Measurements from ENCODE around the gene NCKAP5L. TPM values are rescaled to one million over a fixed set of nuclear protein-coding genes. Genes with fewer than 3 reads are reported as not detected.

NCKAP5L gene
- total and polyA plus RNA-seq, 2 experiments from 2014 or later, result 10.2 to 37.0 TPM

DNA sequence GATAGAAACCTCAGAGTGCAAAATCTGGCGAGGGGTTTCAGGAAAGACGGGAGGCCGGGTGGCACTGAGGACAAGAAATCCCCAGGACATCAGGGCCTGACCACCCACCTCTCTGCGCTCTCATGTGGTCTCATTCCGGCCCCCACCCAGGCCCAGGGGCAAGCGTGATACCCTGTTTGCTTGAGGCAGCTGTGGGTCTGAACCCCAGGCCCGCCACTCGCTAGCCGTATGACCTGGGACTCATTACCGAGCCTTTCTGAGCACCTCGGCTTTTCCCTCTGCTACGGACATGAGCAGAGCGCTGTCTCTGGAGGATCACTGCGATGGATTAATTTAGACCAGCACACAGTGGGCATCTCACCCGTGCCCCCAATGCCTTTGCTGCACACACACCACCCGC is 40.2 kb upstream of the NCKAP5L start:
- H3K36me3 Mint-ChIP-seq (ENCODE audit: low read depth), result no peaks in the 10 kb centered on the region
- Histone ChIP-seq H3K4me2 (no peak overlapping the region), H3K4me3 (no peak overlapping the region), H2AFZ (no peak overlapping the region), H3K9me2 (ENCODE audit: insufficient read depth) (no peaks in the 10 kb centered on the region), H3K36me3 (ENCODE audit: insufficient read depth) (no peaks in the 10 kb centered on the region), H4K20me1 (replicated peaks; ENCODE audit: insufficient read depth) (no peaks in the 10 kb centered on the region), H3K79me2 (replicated peaks; ENCODE audit: insufficient read depth) (no peaks in the 10 kb centered on the region), H3K27ac (ENCODE audit: low read depth) (no peak overlapping the region), H3K4me1 (ENCODE audit: insufficient read depth) (no peaks in the 10 kb centered on the region; the same call in 1 of the 2 replicates), H3F3A (replicated peaks; ENCODE audit: low read depth) (no peaks in the 10 kb centered on the region), H3K27me3 (ENCODE audit: insufficient read depth) (no peaks in the 10 kb centered on the region)
- DNase-seq (ENCODE audit: low spot score) (no peak), ATAC-seq (no peak)
- no peak overlapping the region for H3K4me3 Mint-ChIP-seq
- TF ChIP-seq, protein P1, sequence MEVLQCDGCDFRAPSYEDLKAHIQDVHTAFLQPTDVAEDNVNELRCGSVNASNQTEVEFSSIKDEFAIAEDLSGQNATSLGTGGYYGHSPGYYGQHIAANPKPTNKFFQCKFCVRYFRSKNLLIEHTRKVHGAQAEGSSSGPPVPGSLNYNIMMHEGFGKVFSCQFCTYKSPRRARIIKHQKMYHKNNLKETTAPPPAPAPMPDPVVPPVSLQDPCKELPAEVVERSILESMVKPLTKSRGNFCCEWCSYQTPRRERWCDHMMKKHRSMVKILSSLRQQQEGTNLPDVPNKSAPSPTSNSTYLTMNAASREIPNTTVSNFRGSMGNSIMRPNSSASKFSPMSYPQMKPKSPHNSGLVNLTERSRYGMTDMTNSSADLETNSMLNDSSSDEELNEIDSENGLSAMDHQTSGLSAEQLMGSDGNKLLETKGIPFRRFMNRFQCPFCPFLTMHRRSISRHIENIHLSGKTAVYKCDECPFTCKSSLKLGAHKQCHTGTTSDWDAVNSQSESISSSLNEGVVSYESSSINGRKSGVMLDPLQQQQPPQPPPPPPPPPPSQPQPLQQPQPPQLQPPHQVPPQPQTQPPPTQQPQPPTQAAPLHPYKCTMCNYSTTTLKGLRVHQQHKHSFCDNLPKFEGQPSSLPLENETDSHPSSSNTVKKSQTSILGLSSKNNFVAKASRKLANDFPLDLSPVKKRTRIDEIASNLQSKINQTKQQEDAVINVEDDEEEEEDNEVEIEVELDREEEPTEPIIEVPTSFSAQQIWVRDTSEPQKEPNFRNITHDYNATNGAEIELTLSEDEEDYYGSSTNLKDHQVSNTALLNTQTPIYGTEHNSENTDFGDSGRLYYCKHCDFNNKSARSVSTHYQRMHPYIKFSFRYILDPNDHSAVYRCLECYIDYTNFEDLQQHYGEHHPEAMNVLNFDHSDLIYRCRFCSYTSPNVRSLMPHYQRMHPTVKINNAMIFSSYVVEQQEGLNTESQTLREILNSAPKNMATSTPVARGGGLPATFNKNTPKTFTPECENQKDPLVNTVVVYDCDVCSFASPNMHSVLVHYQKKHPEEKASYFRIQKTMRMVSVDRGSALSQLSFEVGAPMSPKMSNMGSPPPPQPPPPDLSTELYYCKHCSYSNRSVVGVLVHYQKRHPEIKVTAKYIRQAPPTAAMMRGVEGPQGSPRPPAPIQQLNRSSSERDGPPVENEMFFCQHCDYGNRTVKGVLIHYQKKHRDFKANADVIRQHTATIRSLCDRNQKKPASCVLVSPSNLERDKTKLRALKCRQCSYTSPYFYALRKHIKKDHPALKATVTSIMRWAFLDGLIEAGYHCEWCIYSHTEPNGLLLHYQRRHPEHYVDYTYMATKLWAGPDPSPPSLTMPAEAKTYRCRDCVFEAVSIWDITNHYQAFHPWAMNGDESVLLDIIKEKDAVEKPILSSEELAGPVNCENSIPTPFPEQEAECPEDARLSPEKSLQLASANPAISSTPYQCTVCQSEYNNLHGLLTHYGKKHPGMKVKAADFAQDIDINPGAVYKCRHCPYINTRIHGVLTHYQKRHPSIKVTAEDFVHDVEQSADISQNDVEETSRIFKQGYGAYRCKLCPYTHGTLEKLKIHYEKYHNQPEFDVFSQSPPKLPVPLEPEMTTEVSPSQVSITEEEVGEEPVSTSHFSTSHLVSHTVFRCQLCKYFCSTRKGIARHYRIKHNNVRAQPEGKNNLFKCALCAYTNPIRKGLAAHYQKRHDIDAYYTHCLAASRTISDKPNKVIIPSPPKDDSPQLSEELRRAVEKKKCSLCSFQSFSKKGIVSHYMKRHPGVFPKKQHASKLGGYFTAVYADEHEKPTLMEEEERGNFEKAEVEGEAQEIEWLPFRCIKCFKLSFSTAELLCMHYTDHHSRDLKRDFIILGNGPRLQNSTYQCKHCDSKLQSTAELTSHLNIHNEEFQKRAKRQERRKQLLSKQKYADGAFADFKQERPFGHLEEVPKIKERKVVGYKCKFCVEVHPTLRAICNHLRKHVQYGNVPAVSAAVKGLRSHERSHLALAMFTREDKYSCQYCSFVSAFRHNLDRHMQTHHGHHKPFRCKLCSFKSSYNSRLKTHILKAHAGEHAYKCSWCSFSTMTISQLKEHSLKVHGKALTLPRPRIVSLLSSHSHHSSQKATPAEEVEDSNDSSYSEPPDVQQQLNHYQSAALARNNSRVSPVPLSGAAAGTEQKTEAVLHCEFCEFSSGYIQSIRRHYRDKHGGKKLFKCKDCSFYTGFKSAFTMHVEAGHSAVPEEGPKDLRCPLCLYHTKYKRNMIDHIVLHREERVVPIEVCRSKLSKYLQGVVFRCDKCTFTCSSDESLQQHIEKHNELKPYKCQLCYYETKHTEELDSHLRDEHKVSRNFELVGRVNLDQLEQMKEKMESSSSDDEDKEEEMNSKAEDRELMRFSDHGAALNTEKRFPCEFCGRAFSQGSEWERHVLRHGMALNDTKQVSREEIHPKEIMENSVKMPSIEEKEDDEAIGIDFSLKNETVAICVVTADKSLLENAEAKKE (CRISPR knock-in tag; IDR thresholded peaks at IDR 0.05), result no peak
- H3K27ac Mint-ChIP-seq, result no peak overlapping the region
- H3K9me3 Mint-ChIP-seq, result no peaks in the 10 kb centered on the region; the same call in 2 of the 3 replicates
- peaks cover 17% of the 10 kb centered on the region for H3K27me3 Mint-ChIP-seq (ENCODE audit: insufficient read depth, low read depth, poor library complexity)
- H3K4me1 Mint-ChIP-seq, result peaks cover 7% of the 10 kb centered on the region

DNA sequence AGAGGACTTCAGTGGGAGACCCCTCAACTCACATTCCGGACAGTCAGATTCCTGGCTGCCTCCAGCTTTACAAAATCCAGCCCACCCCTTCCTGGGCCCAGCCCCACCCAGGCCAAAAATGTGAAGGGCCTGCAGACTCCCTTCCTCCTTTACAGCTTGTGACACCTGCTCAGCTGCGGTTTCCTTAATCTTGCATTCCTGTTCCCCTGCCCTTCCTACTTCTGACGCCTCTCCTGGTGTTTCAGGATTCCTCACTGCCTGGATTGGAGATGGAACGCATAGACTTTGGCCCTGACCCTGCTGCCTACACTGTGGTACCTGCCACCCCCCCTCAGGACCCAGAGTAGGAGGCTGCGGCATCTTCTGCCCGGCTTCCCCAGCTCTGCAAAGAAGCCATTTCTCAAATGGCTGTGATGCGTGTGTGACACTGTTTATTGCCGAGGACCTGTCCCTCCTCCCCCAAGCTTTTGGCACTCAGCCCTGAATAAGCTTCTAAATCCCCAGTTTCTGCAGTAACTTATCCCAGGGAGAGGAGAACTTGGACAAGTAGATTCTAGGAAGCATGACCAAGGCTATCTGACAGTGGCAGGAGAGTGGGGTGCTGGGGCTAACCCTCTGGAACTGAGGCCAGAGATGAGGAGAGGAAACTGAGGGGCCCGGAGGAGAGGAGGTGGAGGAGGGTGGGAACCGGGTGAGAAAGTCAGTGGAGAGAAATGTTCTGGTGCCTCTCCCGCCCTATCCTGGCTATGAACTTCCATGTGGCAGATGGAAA is 39.5 kb upstream of the NCKAP5L start:
- H3K27ac ChIP-seq (ENCODE audit: low read depth), result no peak overlapping the region
- no peaks in the 10 kb centered on the region for H3K36me3 ChIP-seq (ENCODE audit: insufficient read depth)
- no peak overlapping the region for H2AFZ ChIP-seq
- no peaks in the 10 kb centered on the region for H3K9me2 ChIP-seq (ENCODE audit: insufficient read depth)
- ATAC-seq, result no peak; the same call in 2 of the 3 replicates
- H3F3A ChIP-seq (replicated peaks; ENCODE audit: low read depth), result no peaks in the 10 kb centered on the region
- no peak overlapping the region for H3K4me3 Mint-ChIP-seq
- no peak for DNase-seq (ENCODE audit: low spot score)
- no peaks in the 10 kb centered on the region; the same call in 2 of the 3 replicates for H3K9me3 Mint-ChIP-seq
- H3K4me2 ChIP-seq, result no peak overlapping the region
- H4K20me1 ChIP-seq (replicated peaks; ENCODE audit: insufficient read depth), result no peaks in the 10 kb centered on the region
- H3K27me3 ChIP-seq (ENCODE audit: insufficient read depth), result no peaks in the 10 kb centered on the region
- no peaks in the 10 kb centered on the region for H3K36me3 Mint-ChIP-seq (ENCODE audit: low read depth)
- H3K4me3 ChIP-seq, result no peak overlapping the region
- no peaks in the 10 kb centered on the region; the same call in 1 of the 2 replicates for H3K4me1 ChIP-seq (ENCODE audit: insufficient read depth)
- peaks cover 17% of the 10 kb centered on the region for H3K27me3 Mint-ChIP-seq (ENCODE audit: insufficient read depth, low read depth, poor library complexity)
- no peaks in the 10 kb centered on the region for H3K79me2 ChIP-seq (replicated peaks; ENCODE audit: insufficient read depth)
- H3K27ac Mint-ChIP-seq, result no peak overlapping the region
- H3K4me1 Mint-ChIP-seq, result peaks cover 7% of the 10 kb centered on the region
- TF ChIP-seq, protein P2, sequence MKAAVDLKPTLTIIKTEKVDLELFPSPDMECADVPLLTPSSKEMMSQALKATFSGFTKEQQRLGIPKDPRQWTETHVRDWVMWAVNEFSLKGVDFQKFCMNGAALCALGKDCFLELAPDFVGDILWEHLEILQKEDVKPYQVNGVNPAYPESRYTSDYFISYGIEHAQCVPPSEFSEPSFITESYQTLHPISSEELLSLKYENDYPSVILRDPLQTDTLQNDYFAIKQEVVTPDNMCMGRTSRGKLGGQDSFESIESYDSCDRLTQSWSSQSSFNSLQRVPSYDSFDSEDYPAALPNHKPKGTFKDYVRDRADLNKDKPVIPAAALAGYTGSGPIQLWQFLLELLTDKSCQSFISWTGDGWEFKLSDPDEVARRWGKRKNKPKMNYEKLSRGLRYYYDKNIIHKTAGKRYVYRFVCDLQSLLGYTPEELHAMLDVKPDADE (IDR thresholded peaks at IDR 0.05), result no peak
- TF ChIP-seq EZH2phosphoT487 (IDR thresholded peaks at IDR 0.05; ENCODE audit: unreplicated experiment) (no peak), JUNB (IDR thresholded peaks at IDR 0.05; ENCODE audit: unreplicated experiment) (no peak), ZNF114 (CRISPR knock-in tag; IDR thresholded peaks at IDR 0.05) (no peak)
- TF ChIP-seq, protein P3, sequence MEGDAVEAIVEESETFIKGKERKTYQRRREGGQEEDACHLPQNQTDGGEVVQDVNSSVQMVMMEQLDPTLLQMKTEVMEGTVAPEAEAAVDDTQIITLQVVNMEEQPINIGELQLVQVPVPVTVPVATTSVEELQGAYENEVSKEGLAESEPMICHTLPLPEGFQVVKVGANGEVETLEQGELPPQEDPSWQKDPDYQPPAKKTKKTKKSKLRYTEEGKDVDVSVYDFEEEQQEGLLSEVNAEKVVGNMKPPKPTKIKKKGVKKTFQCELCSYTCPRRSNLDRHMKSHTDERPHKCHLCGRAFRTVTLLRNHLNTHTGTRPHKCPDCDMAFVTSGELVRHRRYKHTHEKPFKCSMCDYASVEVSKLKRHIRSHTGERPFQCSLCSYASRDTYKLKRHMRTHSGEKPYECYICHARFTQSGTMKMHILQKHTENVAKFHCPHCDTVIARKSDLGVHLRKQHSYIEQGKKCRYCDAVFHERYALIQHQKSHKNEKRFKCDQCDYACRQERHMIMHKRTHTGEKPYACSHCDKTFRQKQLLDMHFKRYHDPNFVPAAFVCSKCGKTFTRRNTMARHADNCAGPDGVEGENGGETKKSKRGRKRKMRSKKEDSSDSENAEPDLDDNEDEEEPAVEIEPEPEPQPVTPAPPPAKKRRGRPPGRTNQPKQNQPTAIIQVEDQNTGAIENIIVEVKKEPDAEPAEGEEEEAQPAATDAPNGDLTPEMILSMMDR (conservative IDR thresholded peaks at IDR 0.05; ENCODE audit: low read depth in 2 of 2), result no peak

Measured in GM23338 (cell line).